NCI-H345 treated with DMSO at 0.1 percent for 48 hours (cell line): ENCODE measurements around the gene ARTN.
A peak's percentile ranks its signal among the peaks of the same experiment; 100 is the strongest.

Experiments
- DNase-seq: peaks from one replicate; lab custom pipeline; 2025; ENCODE audit not compliant: unreplicated experiment; lab: John Stamatoyannopoulos, UW

The ARTN gene

DNA sequence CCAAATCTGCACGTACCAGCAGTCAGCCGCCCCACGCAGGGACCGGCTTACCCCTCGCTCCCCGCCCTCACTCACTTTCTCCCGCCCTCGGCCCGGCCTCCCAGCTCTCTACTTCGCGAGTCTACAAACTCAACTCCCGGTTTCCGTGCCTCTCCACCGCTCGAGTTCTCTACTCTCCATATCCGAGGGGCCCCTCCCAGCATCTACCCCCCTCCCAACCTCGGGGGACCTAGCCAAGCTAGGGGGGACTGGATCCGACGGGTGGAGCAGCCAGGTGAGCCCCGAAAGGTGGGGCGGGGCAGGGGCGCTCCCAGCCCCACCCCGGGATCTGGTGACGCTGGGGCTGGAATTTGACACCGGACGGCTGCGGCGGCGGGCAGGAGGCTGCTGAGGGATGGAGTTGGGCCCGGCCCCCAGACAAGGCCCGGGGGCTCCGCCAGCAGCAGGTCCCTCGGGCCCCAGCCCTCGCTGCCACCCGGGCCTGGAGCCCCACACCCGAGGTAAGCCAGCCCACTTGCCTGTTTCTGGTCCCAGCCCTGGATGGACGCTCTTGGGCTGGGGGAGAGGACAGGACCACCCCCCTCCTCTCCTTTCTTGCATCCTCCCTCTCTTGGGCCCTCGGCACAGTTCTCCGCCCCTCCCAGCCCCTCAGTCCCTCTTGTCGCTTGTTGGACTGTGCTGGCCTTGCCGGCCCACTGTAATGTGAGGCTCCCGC lies at the start of gene ARTN:
Gene ARTN (plus strand): TSS at position 416 of the 715 bp plus-strand sequence. CDS start 1,856 bp downstream, outside the sequence.
- DNase-seq = peak; percentile 55

DNA sequence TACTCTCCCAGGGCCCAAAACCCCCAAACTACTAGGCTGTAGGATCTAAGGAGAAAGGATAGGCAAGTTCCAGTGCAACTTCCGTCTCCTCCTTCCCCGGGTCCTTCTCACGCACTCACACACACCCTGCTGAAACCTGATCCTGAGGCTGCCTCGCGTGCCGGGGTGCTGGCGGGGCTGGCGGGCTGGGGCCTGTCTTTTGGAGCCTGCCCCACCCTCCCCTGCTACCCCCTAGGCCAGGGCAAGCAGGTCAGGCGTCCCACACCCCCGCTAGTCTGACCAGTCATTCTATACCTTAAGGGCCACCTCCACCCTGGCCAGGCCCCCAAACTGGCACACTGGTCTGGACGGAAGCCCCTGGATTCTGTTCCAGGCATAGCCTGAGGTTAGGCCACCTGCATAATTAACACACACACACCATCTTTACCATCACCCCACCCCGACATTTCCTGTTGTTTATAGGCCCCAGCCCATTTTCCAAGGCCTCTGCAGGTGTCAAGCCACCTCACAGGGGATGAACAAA lies 48.3 kb upstream of the ARTN start:
- no peak for DNase-seq

DNA sequence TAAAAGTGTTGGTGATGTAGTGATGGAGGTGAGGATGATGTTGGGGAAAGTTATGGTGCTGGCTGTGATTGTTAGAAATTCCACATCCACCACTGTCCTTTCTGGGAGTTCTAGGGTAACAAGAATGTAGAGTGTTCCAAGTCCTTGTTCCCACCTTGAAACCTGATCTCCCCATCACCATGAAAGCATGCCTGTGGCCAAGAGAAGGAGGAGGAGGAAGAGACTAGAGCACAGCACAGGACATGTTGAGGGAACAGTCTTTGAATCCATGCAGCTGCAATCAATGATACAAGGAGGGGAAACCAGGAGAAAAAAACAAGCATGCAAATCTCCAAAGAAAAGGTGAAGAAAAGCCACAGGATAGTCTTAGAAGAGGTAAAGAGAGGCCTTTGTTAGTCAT lies 45.9 kb upstream of the ARTN start:
- no peak for DNase-seq

DNA sequence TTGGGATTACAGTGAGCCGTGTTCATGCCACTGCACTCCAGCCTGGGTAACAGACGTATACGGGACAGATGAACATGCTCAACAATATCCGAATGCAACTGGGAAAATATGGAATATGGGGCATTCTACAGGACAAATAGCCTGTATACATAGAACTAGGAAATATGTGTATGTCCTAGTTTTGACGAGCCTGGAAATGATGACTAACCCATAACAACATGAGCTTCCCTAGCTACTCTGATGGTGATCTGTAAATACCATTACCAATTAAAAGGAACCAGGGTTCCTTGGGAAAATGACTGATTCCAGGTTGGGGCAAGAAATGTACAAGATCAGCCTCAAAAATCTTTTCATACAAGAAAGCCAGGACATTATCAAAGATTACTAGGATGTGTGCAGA lies 42.8 kb upstream of the ARTN start:
- no peak for DNase-seq

DNA sequence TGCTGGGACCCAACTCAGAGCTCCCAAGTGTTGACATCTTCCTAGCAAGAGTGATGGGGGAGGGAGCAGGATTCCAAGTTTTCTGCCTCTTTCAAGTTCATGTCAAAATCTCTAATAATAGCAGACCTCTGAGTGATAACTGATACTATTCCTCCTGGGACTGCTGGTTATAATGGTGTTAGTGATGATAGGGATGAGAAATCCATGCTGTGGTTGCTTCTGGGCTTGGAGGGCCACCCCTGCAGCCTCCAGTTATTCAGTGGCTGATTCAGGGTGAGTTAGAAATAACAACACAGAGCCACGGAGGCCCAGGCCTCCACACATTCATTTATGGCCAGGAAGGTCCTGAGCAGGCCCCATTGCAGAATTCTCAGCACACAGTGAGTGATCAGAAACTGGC lies 40.6 kb upstream of the ARTN start:
- DNase-seq = no peak

GRCh38 chr1:43898981-43899380 lies 34.6 kb upstream of the ARTN start:
- DNase-seq = no peak

GRCh38 chr1:43900386-43900785 lies 33.2 kb upstream of the ARTN start:
- no peak for DNase-seq

- DNase-seq = no peak
Observed at GRCh38 chr1:43901196-43901961, 32.2 kb upstream of the ARTN start.

DNA sequence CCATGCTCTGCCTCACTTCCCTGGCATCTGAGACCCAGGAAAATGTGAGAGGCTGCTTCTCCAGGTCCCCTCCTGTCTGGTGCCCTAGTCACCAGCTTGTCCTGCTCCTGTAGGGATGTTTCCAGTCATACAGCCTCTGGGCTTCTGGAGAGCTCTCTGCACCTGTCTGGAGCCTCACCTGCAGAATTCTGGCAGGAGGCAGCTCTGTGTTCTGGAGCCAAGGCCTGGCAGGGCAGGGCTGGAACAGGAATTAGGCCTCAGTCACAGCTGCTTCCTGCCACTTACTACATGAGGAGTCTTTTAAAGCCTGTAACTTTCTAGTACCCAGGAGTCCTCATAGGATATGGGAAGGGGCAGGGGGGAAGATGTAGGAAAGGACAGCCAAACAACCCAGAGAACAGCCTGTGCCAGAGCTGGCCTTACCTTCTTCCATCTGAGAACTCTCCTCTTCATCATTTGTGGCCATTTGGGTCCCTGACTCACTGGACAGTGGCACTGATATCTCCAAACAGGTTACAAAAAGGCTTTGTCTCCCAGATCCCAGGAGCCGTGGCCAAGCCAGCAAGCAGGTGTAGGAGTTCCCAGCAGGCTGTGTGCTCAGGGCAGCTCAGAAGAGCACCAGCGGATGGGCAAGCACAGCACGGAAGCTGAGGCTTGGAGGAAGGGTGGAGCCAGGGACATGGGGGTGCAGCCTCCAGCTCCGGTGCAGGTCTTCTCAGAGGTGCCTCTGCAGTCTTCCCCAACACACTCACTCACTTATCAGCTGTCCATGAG lies 31.4 kb upstream of the ARTN start:
- DNase-seq = no peak

GRCh38 chr1:43904660-43905551 lies 28.7 kb upstream of the ARTN start:
- DNase-seq = no peak

GRCh38 chr1:43908226-43908625 lies 25.4 kb upstream of the ARTN start:
- no peak for DNase-seq

GRCh38 chr1:43908858-43909257 lies 24.7 kb upstream of the ARTN start:
- DNase-seq = no peak

DNA sequence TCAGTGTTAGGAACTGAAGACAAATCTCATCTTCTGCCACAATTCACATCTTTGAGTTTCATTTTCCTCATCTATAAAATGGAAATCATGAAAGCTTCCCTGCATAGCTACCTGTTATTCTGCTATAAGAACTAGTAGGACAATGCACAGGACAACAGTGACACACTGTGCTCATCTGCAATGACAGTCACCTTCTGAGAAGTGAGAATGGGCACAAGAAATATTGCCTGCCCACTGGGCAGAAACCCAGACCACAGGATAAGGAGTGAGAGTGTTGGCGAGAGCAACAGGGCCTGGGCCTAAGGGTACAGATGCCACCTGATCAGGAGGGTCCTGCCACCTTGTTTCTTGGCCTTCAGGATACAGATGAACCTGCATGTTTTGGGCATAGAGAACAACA lies 23.3 kb upstream of the ARTN start:
- no peak for DNase-seq

DNA sequence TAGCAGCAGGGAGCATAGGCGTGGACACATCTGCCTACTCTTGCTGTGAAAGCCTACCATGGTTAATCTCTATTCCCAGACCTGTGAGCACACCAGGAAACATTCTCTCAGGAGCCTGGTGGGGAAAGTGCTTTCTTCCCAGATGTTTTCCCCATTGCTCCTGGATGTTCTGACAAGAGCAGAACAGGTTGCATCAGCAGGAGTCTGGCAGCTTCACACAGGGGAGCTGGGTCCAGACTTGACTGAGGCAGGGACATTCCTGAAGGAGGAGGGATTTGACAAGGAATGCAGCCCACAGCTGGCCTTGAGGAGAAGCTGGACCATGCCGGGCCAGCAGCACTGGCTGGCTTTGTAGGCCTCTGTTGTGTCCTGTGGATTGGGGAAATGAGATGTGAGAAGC lies 21.0 kb upstream of the ARTN start:
- no peak for DNase-seq

DNA sequence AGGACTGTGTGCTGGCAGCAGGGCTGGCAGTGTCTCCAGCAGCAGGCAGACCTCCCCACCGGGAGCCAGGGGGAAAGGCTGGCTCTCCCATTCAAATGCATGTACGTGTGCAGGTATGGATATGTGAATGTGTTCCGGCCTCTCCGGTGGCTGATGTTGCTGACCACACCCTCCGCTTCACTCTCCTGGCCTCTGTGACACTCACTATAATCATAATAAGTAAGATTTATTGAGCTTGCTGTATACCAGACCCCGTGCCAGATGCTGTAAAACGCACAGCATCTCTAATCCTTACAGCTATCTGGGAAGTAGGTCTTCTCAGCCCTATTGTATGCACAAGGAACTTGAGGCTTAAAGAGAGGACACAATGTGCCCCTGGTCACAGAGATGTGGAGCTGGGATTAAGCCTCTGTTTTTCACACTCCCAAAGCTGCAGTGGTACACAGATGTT lies 20.5 kb upstream of the ARTN start:
- no peak for DNase-seq

- no peak for DNase-seq
Observed at GRCh38 chr1:43913666-43914360, 19.8 kb upstream of the ARTN start.

DNA sequence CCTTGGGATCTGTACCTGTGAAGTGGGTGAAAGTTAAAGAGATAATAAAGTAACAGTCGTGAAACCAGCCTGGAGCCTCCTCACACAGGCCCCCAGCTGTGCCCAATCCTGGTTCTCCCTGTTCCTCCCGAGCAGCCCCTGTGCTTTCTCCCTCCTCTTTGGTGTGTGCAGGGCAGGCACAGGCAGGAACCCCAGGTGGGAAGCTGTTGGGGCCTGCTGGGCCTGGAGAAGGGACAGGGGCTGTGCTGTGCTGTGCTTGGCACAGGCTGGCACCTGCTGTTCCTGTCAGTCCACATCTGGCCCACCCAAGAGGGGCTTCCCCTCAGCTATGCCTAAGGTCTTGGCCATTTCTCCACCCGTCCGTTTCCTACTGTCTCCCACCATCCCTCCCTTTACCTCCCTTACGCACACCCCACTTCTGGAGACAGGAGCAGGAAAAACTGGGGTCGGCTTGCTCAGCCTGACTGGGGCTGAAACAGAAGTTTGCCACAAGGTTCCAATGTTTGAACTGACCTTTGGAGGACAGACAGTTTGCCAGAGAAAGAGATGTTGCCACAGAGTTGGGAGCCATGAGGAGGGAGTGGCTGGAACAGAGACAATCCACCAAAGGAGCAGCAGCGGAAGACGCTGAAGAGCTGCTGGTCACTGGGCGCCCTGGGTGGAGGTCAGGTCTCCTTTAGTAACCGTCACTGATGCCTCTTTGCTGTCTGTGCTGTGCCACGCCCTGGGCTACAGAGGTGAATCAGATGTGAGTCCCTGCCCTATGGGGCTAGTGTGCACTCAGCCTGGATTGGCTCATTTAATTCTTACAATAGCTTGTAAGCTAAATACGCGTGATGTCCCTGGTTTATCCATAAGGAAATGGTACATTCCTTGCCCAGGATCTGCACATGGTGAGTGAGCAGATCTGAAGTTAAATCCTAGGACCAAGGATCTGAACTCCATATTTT lies 18.8 kb upstream of the ARTN start:
- DNase-seq = no peak

GRCh38 chr1:43919906-43920305 lies 13.7 kb upstream of the ARTN start:
- DNase-seq = no peak

- DNase-seq = no peak
Observed at GRCh38 chr1:43921022-43921421, 12.6 kb upstream of the ARTN start.
